ENCODE data around the gene PGM3. TPM values are rescaled to one million over a fixed set of nuclear protein-coding genes. Genes with fewer than 3 reads are reported as not detected.

The PGM3 gene
- total RNA-seq, 1 donor from 2014 or later = 40.8 TPM

GRCh38 chr6:83185096-83185495, 8.0 kb downstream of the PGM3 start:
- FAIRE-seq (no peak), DNase-seq (ENCODE audit: low spot score in 2 of 2) (no peak)

DNA sequence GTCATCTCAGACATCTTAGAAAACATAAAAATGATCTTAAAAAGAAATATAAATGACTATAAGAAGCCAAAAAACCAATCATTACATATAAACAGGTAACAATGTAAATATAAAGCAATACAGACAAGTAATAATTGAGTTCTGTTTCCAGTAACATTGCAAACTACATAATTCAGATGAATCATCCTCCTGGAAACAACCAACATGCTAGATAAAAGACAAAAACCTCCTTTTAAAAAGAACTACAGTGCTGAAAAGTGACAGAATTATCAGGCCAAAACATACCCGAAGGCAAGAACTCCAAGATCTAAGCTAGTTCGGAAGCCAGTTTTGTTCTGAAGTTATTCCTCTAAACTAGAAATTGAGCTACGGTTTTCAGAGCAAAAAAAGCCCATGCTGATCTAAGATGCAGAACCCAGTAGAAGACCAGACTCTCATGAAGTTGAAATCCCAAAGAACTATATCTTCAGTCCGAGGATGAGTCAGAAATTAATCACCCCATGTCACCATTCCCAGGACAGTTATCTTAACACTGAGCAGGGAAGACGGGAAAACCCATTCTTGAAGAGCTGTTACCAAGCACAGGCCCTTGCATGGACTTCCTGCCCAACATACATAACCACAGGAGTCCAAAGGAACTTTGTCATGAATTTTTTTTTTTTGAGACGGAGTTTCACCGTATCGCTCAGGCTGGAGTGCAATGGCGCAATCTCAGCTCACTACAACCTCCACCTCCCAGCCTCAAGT, 9.8 kb downstream of the PGM3 start:
- FAIRE-seq (no peak), DNase-seq (ENCODE audit: low spot score in 2 of 2) (no peak)

DNA sequence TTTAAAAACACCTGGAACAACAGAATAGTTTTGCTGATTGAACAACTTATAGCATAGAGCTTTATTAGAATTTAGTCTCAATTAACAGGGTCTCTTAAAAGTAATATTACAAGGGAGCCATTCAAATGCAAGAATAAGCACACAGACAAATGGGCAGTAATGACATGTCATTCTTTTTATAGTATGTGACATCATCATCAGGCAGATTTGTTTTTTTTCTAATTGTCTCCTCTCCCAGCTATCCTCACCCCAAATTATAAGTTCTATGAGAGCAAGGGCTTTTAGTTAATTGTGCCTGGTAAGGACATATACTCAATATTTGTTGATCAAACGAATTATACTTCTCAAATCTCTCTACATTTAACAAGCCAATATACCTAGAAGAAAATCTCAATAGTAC, 11.0 kb downstream of the PGM3 start:
- no peak for FAIRE-seq
- no peak for DNase-seq (ENCODE audit: low spot score in 2 of 2)

GRCh38 chr6:83180426-83180950, 12.6 kb downstream of the PGM3 start:
- no peak for FAIRE-seq

GRCh38 chr6:83176246-83176645, 16.8 kb downstream of the PGM3 start:
- FAIRE-seq = no peak
- no peak for DNase-seq (ENCODE audit: low spot score in 2 of 2)

More at GRCh38 chr6:83180426-83180950, 12.6 kb downstream of the PGM3 start:
- DNase-seq (ENCODE audit: low spot score in 2 of 2) = no peak

- FAIRE-seq (no peak), DNase-seq (ENCODE audit: low spot score in 2 of 2) (no peak)
Measured at GRCh38 chr6:83169511-83169910, 23.6 kb downstream of the PGM3 start.

DNA sequence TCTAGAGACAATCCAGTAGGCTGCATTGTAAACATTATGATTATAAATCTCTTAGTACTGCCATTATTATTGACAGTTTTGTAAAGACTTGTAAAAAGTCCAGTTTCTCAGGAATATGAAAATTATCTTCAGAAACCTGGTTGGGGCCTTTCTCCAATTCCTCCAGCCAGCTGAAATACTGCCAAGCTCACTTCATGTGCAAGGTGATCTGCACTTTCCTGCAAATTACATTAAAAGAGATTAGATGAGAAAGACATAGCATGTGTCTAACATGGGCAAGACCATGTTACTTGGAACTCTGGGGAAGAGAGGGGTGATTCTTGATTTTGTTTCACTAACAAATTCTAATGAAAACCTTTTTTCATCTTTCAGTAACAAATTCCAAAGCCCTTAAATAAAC, 24.0 kb downstream of the PGM3 start:
- DNase-seq (ENCODE audit: low spot score in 2 of 2) (no peak), FAIRE-seq (no peak)

DNA sequence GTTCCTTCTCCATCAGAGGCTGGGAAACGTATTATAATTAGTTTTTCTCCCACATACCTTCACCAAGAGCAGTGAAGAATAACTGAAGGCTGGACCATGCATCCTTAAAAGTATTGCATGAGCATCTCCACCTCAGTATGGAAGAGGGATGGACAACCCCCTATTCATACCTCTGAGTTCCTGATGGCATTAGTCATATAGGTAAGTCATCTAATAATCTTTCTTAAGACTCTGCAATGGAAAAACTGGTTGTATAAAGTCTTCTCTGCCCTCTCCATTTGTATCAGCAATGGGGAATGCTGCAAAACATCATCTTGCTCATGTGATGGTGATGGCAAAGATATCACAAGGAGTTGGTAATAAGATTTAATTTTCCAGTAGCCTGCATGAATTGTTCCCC, 24.5 kb downstream of the PGM3 start:
- FAIRE-seq (no peak), DNase-seq (ENCODE audit: low spot score in 2 of 2) (no peak)

DNA sequence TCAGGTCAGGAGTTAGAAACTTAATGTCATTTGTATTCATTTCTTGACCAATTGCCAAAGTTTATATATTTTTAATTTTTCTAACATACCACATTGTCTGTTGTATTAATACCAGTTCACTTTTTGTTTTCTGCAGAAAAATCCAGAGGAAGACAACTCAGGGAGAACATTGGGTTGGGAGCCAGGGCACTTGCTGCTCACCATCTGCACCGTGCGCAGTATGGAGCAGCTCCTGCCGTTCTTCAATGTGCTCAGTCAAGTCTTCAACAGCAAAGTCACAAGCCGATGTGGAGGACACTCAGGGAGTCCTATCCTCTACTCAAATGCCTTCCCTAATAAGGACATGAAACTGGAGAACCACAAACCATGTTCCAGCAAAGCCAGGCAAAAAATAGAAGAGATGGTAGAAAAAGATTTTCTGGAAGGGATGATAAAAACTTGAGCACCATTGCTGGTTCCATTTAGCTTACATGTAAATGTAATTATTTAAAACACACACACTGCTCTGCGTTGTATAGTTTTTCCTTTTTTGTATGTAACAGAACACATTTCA, 25.3 kb downstream of the PGM3 start:
- FAIRE-seq = no peak
- no peak for DNase-seq (ENCODE audit: low spot score in 2 of 2)

- FAIRE-seq = no peak
Measured at GRCh38 chr6:83160167-83160566, 32.9 kb downstream of the PGM3 start.

GRCh38 chr6:83155794-83156193, 37.3 kb downstream of the PGM3 start:
- FAIRE-seq (no peak), DNase-seq (ENCODE audit: low spot score in 2 of 2) (no peak)

More at GRCh38 chr6:83160167-83160566, 32.9 kb downstream of the PGM3 start:
- DNase-seq (ENCODE audit: low spot score in 2 of 2) = no peak

- DNase-seq (ENCODE audit: low spot score in 2 of 2) = no peak
- no peak for FAIRE-seq
Measured at GRCh38 chr6:83153883-83154521, 39.1 kb downstream of the PGM3 start.

DNA sequence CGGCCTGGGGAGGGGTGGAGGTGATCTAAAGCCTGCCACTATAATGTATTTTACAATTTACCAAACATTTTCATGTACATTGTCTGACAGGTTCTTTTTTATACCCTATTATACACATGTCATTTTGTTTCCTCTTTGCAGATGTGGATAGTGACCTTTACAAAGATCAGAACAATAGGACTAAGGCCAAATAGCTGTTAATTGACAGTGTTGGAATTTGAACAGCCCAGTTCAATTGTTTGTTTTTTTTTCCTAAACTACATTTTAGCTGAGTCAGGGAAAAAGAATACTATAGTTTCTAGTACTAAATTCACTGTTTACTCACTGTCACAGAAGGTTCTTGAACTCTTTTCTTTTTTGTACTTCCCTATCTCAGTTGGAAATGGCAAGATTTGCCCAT, 40.2 kb downstream of the PGM3 start:
- no peak for FAIRE-seq
- no peak for DNase-seq (ENCODE audit: low spot score in 2 of 2)

DNA sequence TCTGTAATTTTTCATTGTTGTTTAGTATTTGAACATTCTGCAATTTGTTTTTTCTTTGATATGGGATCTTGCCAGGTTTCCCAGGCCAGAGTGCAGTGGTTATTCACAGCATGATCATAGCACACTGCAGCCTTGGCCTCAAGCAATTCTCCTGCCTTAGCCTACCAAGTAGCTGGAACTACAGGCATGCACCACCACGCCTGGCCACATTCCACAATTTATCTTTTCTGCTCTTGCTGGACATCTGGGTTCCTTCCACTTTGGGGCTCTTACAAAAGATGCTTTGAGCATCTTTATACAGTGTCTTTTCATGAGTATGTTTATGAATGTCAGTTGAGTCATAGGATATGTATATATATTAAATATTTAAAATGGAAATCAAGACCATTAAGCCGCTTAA, 42.0 kb downstream of the PGM3 start:
- DNase-seq (ENCODE audit: low spot score in 2 of 2) = no peak
- no peak for FAIRE-seq

GRCh38 chr6:83138758-83139157, 54.3 kb downstream of the PGM3 start:
- FAIRE-seq (no peak), DNase-seq (ENCODE audit: low spot score in 2 of 2) (no peak)

- DNase-seq (ENCODE audit: low spot score in 2 of 2) (no peak), FAIRE-seq (no peak)
Measured at GRCh38 chr6:83138118-83138722, 54.8 kb downstream of the PGM3 start.

DNA sequence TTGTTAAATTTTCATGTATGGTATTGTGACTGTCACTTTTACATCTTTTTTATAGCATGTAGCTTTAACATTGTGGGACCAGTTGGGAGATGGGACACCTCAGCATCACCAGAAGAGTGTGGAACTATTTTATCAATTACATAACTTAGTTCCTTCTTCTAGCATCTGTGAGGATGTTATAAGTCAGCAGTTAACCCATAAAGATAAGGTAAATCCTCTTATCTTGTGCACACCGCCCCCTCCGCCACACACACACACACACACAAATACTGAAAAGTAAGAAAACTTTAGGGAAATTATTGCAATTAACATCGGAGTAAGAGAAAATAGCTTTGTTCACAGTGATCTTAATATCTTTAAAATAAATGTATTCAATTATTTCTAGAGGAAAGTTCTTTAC, 60.9 kb downstream of the PGM3 start:
- DNase-seq (ENCODE audit: low spot score in 2 of 2) (no peak), FAIRE-seq (no peak)

- FAIRE-seq (no peak), DNase-seq (ENCODE audit: low spot score in 2 of 2) (no peak)
Measured at GRCh38 chr6:83127976-83128375, 65.1 kb downstream of the PGM3 start.

DNA sequence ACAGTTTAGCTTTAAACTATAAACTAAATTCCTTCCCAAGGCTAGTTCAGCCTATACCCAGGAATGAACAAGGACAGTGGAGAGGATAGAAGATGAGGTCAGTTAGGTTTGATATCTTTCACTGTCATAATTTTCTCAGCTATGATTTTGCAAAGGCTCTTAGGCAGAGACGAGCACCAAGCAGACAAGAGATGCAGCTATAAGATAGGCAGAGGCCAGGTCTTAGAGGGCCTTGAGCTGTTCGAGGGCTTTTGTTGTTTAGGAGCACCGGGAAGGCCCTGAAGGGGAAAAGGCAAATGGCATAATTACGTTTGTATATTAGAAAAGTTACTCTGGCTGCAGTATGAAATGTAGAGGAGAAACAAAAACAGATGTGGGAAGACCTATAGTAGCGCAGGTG, 65.8 kb downstream of the PGM3 start:
- FAIRE-seq (no peak), DNase-seq (ENCODE audit: low spot score in 2 of 2) (no peak)

DNA sequence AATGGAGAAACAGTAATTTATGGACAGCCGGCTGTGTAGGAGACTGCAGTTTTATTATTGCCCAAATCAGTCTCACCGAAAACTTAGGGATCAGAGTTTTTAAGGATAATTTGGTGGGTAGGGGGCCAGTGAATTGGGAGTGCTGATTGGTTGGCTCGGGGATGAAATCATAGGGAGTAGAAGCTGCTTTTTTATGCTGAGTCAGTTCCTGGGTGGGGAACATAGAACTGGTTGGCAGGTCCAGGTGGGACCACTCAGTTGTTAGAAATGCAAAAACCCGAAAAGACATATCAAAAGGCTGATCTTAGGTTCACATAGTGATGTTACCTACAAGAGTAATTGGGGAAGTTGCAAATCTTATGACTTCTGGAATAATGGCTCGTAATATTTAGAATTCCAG, 66.3 kb downstream of the PGM3 start:
- DNase-seq (ENCODE audit: low spot score in 2 of 2) (no peak), FAIRE-seq (no peak)

DNA sequence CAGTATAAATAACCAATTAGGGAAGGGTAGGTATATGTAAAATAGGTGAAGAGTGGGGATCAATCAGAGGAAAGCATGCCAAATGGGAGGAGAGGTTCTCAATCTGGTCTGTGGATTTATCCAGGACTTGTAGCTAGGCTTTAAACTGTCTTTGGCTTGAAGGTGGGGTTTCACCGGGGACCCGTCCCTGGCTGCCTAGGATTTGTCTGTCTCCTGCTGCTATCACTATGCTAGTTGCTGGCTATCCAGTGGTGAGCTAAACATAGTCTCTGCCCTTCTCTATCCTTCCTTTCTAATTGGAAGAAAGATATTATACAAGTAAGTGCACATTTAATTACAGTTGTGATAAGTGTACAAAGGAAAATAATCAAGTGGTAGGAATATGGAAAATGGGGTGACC, 66.8 kb downstream of the PGM3 start:
- FAIRE-seq (no peak), DNase-seq (ENCODE audit: low spot score in 2 of 2) (no peak)

Measured in frontal cortex (tissue), 4 donors.